HK-2 (cell line): ENCODE data around the gene CDYL2.
"Not testable (repeated sequence)": the region's sequence is repeated elsewhere in the genome, so short reads cannot be mapped to it uniquely, and the experiment has no call there.

ENCODE experiments used
- DNase-seq: peaks from one replicate; pipeline ENCODE4 v3.0.0-alpha.2; 2018; ENCODE audit not compliant: unreplicated experiment

The CDYL2 gene

GRCh38 chr16:80807906-80808305, 3.5 kb upstream of the CDYL2 start:
- no peak for DNase-seq

DNA sequence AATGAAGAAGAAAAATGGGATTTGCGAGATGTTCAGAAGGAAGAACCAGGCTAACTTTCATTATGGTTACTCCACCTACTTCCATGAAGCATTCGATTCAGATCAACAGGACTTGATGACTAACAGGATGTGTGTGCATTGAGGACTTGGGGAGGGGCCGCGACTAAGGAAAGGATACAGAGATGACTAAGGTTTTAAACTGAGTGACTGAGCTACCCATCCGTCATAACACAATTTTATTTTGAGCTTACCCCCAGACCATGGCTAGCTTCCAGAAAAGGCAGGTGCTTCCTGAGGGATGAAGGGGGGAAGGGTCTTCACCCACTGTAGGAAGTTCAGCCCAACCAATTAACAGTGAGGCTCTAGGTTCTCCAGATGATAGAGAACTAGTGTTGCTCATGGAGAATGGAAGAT, 2.5 kb upstream of the CDYL2 start:
- DNase-seq = peak; percentile 24

DNA sequence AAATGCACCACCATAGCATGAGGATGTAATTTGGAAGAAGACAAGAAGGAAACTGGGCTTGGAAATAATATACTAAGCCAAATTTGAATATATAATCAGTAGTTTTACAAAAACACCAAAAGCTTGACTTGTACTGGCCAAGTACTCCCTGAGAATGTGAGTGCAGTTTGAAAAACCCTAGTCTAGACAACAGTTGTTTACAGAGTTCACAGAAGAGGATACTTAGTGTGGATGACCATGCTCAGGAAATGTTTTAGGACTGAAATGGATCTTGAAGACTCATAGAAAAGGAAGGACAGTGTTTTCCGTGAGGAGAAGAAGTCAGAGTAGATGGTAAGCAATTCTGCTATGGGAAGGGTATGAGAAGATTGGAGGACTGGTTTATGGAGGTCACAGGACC, 1.9 kb upstream of the CDYL2 start:
- no peak for DNase-seq

- peak; percentile 35 for DNase-seq
These were observed 307 bp downstream of the CDYL2 start for GRCh38 chr16:80804056-80804525.

- peak; percentile 14 for DNase-seq
These were observed 901 bp downstream of the CDYL2 start for GRCh38 chr16:80803339-80804055.

GRCh38 chr16:80802902-80803301, 1.5 kb downstream of the CDYL2 start:
- DNase-seq = no peak

DNA sequence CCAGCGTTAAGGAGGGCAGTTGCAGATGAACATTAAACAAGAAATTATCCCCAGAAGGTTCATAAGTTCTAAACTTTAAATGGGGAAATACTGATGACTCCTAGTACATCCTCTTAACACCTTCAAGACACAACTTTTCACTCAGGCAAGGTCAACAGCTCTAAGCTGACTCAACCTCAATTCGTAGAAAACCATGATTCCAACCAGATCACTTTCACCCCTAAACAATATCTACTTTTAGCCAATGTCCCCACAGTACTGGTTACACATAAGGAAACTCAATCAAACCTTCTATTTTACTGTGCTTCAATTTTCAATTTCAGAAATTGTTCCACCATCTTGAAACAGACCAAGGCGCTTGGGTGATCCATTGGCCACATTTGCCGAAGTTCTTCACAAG, 2.3 kb downstream of the CDYL2 start:
- no peak for DNase-seq

- DNase-seq = no peak
These were observed 10.3 kb downstream of the CDYL2 start for GRCh38 chr16:80794071-80794470.

GRCh38 chr16:80792031-80792430, 12.4 kb downstream of the CDYL2 start:
- no peak for DNase-seq

GRCh38 chr16:80791411-80791810, 13.0 kb downstream of the CDYL2 start:
- no peak for DNase-seq

DNA sequence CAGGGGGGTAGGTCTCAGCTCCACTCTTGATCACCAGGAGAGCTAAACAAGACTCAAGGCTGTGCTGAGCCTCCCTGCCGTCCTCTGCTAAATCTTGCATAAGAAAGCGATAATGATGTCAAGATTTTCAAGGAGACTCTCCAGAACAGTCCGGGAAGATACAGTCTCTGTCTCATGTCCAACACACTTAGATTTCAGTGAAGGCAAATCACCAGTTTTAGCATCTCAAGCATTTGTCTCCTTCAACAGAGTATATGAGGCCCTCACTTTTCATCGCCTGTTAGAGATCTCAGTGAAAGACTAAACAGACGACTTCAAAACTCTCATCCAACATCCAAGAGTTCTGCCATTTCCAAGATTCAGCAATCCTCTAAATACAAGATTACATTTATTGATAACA, 13.6 kb downstream of the CDYL2 start:
- no peak for DNase-seq

DNA sequence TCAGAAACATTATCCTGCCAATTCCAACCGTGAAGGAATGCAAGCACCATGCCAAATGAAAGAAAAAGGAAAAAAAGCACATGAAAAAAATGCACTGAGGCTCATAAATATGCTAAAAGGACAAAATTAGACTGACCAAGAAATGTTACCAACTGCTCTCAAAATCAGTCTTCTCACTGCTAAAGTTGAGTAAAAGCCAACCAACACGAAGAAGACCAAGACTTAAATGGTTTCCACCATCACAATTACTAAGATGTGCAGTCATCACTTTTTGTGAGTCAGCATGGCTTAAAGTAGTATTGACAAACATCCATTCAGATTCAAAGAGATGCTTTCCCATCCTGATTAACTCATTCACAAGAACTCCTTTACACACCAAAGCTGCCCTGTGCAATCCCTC, 16.4 kb downstream of the CDYL2 start:
- no peak for DNase-seq

- not testable (repeated sequence) for DNase-seq
These were observed 17.8 kb downstream of the CDYL2 start for GRCh38 chr16:80786561-80786960.

GRCh38 chr16:80784951-80785350, 19.4 kb downstream of the CDYL2 start:
- no peak for DNase-seq

GRCh38 chr16:80778703-80779102, 25.7 kb downstream of the CDYL2 start:
- DNase-seq = no peak

DNA sequence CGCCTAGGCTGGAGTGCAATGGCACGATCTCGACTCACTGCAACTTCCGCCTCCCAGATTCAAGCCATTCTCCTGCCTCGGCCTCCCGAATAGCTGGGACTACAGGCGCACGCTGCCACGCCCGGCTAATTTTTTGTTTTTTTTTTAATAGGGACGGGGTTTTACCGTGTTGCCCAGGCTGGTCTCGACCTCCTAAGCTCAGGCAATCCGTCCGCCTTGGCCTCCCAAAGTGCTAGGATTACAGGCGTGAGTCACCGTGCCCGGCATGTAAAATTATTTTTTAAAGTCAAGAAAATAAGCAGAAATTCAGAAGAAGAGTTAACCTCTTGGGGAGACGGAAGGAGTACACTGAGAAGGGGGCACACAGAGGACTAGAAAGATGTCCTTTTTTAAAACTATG, 27.5 kb downstream of the CDYL2 start:
- no peak for DNase-seq

DNA sequence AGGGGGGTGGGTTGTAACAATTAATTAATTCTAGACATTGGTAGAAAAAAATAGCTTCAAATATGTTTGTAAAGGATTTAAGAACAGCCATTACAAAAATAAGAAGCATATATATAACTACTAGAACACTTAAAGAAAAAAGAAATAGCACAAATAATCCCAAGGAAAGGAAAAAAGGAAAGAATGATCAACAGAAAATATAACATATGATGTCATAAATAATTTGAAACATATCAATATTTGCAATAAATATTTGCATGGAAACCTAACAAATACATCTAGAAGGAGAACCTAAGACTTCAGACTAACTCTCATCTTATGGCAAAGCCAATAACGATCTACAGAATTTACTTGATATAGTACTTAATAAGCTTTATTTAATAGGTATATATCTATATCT, 28.9 kb downstream of the CDYL2 start:
- no peak for DNase-seq

DNA sequence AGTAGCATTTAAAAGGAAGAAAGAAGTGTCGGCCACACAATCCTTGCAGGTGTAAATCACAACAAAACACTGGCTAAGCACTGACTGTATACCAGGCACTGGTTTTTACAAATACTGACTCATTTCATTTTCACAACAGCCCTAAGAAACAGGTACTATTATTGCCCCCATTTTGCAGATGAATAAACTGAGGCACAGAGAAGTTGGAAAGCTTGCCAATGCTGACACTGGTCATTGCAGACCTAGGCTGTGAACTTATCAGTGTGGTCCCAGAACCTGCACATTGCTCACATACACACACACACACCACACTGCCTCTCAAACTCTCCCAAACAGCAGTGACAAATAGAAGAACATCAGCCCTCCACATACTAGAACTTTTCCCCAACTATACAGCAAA, 37.6 kb downstream of the CDYL2 start:
- no peak for DNase-seq

DNA sequence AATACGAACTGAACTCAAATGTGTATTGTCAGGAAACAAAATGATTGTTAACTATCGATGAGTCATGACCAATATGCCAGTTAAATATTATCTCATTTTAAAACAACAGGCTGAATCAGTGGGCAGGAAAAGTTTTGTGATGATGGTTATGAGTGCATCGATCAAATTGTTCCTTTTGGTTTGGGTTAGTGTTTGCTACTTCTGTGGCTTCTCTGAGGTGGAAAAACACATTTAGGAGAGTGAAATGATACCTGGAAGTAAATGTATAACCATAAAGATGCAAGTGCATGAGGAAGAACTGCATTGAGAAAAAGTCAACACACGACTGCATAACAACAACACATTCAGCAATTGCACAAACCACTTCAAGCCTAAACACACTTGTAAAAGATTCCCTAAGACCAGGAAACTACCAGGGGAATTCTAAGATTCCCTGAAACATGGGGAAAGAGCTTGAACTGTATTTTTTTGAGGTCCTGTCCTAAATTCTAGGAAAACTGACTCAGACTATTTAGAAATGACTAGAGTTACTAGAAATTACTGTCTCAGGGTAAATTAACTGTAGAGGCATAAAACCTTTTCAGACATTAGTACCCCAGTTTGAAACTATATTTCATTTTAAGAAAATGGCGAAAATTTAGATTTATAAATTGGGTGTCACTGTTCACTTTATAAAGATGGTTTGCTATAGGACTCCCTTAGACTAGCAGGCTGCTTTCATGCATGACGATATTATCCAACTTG, 44.8 kb downstream of the CDYL2 start:
- no peak for DNase-seq

- no peak for DNase-seq
These were observed 49.9 kb downstream of the CDYL2 start for GRCh38 chr16:80754476-80754875.

DNA sequence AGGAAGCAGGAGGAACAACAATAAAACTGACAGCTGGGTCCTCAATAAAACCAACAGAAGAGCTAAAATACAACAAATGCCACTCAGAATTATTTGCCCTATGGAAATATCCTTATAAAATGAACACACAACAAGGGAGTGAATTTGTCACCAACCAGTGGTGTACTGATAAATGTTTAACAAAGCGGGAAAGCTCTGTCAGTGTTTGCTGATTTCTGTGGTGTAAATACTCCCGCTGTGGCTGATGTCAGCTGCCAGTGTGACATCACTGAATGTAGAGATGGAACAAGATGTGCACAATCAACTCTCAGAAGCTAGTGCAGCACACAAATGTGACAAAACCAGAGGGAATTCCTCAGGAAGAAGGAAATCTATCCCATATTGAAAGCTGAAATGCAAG, 51.9 kb downstream of the CDYL2 start:
- no peak for DNase-seq

GRCh38 chr16:80751167-80751566, 53.2 kb downstream of the CDYL2 start:
- DNase-seq = no peak

DNA sequence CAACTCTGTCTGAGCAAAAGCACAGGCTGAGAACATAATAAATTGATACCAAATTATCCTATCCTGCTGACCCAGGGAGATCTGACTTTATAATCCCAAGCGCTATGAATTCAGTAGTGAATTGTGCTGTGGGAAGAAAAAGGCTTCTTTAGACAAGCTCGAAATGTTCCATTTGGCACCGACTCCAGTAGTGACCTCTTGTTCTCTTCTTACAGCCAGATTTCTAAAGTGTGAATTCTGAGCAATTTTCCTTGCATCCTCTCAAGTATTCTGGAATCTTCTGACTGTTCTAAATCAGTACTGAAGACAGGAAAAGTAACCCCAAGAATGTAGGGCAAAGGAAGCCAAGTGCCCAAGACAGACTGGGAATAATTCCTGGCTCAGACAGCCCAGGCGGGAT, 58.2 kb downstream of the CDYL2 start:
- DNase-seq = no peak
